ENCODE results near the gene HNF1B.

- TF ChIP-seq POLR2A (IDR thresholded peaks at IDR 0.05; ENCODE audit: low read depth, low read length) (no peak), TAF1 (IDR thresholded peaks at IDR 0.05; ENCODE audit: low read depth, low read length) (no peak), POLR2AphosphoS5 (IDR thresholded peaks at IDR 0.05; ENCODE audit: low read depth, low read length) (no peak), POU2F2 (IDR thresholded peaks at IDR 0.05; ENCODE audit: low read depth, low read length) (no peak), SPI1 (IDR thresholded peaks at IDR 0.05; ENCODE audit: low read depth, low read length) (no peak), PAX5 (IDR thresholded peaks at IDR 0.05; ENCODE audit: insufficient read depth, low read length, severe bottlenecking) (no peak)
These were observed 43.7 kb upstream of the HNF1B start for GRCh38 chr17:37788526-37788925.
